Liver (tissue), 9 donors: ENCODE data around the gene TRAK2. TPM values are rescaled to one million over a fixed set of nuclear protein-coding genes. Genes with fewer than 3 reads are reported as not detected.

Source experiments
- DNase-seq: peaks from one replicate; pipeline ENCODE4 v3.0.0-alpha.2; 2017; ENCODE audit warnings: low spot score
- H3K27ac ChIP-seq, 2 donors: one replicate each; pipeline ENCODE4 v1.7.0; 2013; ENCODE audit warnings: inconsistent platforms in 2 of 2, low read length in 2 of 2, control low read depth in 1 of 2, low read depth in 1 of 2, mild to moderate bottlenecking in 1 of 2
- H3K27me3 ChIP-seq, 4 donors: one replicate each; pipeline versions ENCODE4 v1.6.1 to v1.7.0; 2013; ENCODE audit warnings: low read length in 3 of 4, inconsistent platforms in 1 of 4, mild to moderate bottlenecking in 1 of 4, moderate library complexity in 1 of 4; ENCODE audit not compliant: control insufficient read depth in 4 of 4, insufficient read depth in 4 of 4
- H3K36me3 ChIP-seq, 4 donors: one replicate each; pipeline versions ENCODE4 v1.6.1 to v1.7.0; 2013; ENCODE audit warnings: low read length in 3 of 4, mild to moderate bottlenecking in 3 of 4, low read depth in 1 of 4, moderate library complexity in 1 of 4; ENCODE audit not compliant: control insufficient read depth in 4 of 4, insufficient read depth in 3 of 4
- H3K4me1 ChIP-seq, 4 donors: one replicate each; pipeline versions ENCODE4 v1.6.1 to v1.7.0; 2013; ENCODE audit warnings: low read length in 3 of 4, mild to moderate bottlenecking in 3 of 4, moderate library complexity in 1 of 4; ENCODE audit not compliant: control insufficient read depth in 4 of 4, insufficient read depth in 4 of 4
- H3K4me3 ChIP-seq, 3 donors: one replicate each; pipeline versions ENCODE4 v1.6.1 to v1.7.0; 2013; ENCODE audit warnings: low read length in 3 of 3, control low read depth in 1 of 3, low read depth in 1 of 3, mild to moderate bottlenecking in 1 of 3
- H3K9ac ChIP-seq, 2 donors: one replicate each; pipeline ENCODE4 v1.7.0; 2013; ENCODE audit warnings: low read length in 2 of 2, mild to moderate bottlenecking in 2 of 2, moderate library complexity in 2 of 2, control low read depth in 1 of 2, low read depth in 1 of 2
- H3K9me3 ChIP-seq, 4 donors: one replicate each; pipeline versions ENCODE4 v1.6.1 to v1.7.0; 2013; ENCODE audit warnings: low read length in 3 of 4; ENCODE audit not compliant: control insufficient read depth in 4 of 4
- ATF3 ChIP-seq: IDR thresholded peaks from 2 replicates; pipeline ENCODE4 v1.6.1; 2016; ENCODE audit warnings: antibody characterized with exemption
- CTCF ChIP-seq: fragments of 150-350 bp; IDR thresholded peaks from 2 replicates; pipeline ENCODE4 v1.5.1; 2017; ENCODE audit warnings: improper control_type of control experiment, low read depth, low read length; ENCODE audit not compliant: missing input control
- EGR1 ChIP-seq, 2 donors: IDR thresholded peaks; 2 replicates each; pipeline ENCODE4 v1.6.1; 2016 to 2018; ENCODE audit warnings: antibody characterized with exemption in 2 of 2, low read depth in 2 of 2
- FOXA1 ChIP-seq: IDR thresholded peaks from 2 replicates; pipeline ENCODE4 v1.6.1; 2016; ENCODE audit warnings: antibody characterized with exemption
- FOXA2 ChIP-seq: IDR thresholded peaks from 2 replicates; pipeline ENCODE4 v1.6.1; 2016; ENCODE audit warnings: antibody characterized with exemption
- GABPA ChIP-seq, 2 donors: IDR thresholded peaks in 1 of 2; conservative IDR thresholded peaks in 1 of 2; 2 replicates each; pipeline ENCODE4 v1.6.1; 2016; ENCODE audit warnings: antibody characterized with exemption in 2 of 2, mild to moderate bottlenecking in 1 of 2, moderate library complexity in 1 of 2
- HNF4A ChIP-seq, 2 donors: conservative IDR thresholded peaks; 2 replicates each; pipeline ENCODE4 v1.6.1; 2016; ENCODE audit warnings: antibody characterized with exemption in 2 of 2, mild to moderate bottlenecking in 2 of 2
- HNF4G ChIP-seq: IDR thresholded peaks from 2 replicates; pipeline ENCODE4 v1.6.1; 2016; ENCODE audit warnings: antibody characterized with exemption
- JUND ChIP-seq, 2 donors: IDR thresholded peaks; 2 replicates each; pipeline ENCODE4 v1.6.1; 2016; ENCODE audit warnings: antibody characterized with exemption in 2 of 2
- MAX ChIP-seq: IDR thresholded peaks from 2 replicates; pipeline ENCODE4 v1.6.1; 2016; ENCODE audit warnings: antibody characterized with exemption
- NR2F2 ChIP-seq: IDR thresholded peaks from 2 replicates; pipeline ENCODE4 v1.6.1; 2016; ENCODE audit warnings: antibody characterized with exemption
- RAD21 ChIP-seq, 2 donors: IDR thresholded peaks; 2 replicates each; pipeline ENCODE4 v1.6.1; 2016; ENCODE audit warnings: antibody characterized with exemption in 2 of 2, mild to moderate bottlenecking in 2 of 2
- REST ChIP-seq: IDR thresholded peaks from 2 replicates; pipeline ENCODE4 v1.6.1; 2016; ENCODE audit warnings: antibody characterized with exemption, mild to moderate bottlenecking
- RXRA ChIP-seq, 2 donors: IDR thresholded peaks; 2 replicates each; pipeline ENCODE4 v1.6.1; 2017 to 2018; ENCODE audit warnings: antibody characterized with exemption in 2 of 2, mild to moderate bottlenecking in 1 of 2
- SP1 ChIP-seq: IDR thresholded peaks from 2 replicates; pipeline ENCODE4 v1.6.1; 2018; ENCODE audit warnings: antibody characterized with exemption, mild to moderate bottlenecking
- TAF1 ChIP-seq: conservative IDR thresholded peaks from 2 replicates; pipeline ENCODE4 v1.6.1; 2016; ENCODE audit warnings: antibody characterized with exemption, mild to moderate bottlenecking
- YY1 ChIP-seq: IDR thresholded peaks from 2 replicates; pipeline ENCODE4 v1.6.1; 2016; ENCODE audit warnings: antibody characterized with exemption, mild to moderate bottlenecking
- ZBTB33 ChIP-seq: IDR thresholded peaks from 2 replicates; pipeline ENCODE4 v1.6.1; 2016; ENCODE audit warnings: antibody characterized with exemption
- WGBS: extraction: QIAGEN DNeasy Blood & Tissue Kit; methylation state at CpG from one replicate; pipeline ENCODE4 v1.1.7; 2013; 5-methylcytosine and 5-hydroxymethylcytosine counted together
- polyA plus RNA-seq, 2 donors: library from polyadenylated mRNA; stranded (reverse) in 1 of 2; unstranded in 1 of 2; fragments of 200-250 nt in 1 of 2; fragments of >200 nt in 1 of 2; fragmentation: Nextera tagmentation in 1 of 2; extraction: Ambion mirVana in 1 of 2; gene quantifications; one replicate each; pipeline versions ENCODE4 v1.2.1 to v1.2.3, GENCODE V29; 2013 to 2015
- total RNA-seq, 2 donors: library from RNA; depleted of rRNA; stranded (reverse); fragments of >200 nt; gene quantifications; one replicate each; pipeline ENCODE4 v1.2.3, GENCODE V29; 2014
- donor health status: healthy.
- donor health status: healthy.
- donor health status: healthy.
- donor health status: healthy.
- donor health status: healthy.

TRAK2 gene
- total and polyA plus RNA-seq, 4 donors = 6.1 to 207 (median 12.4) TPM

- Histone ChIP-seq H3K9ac (peak overlapping the region; percentile 32 to 77), H3K4me1 (peaks cover 5 to 15% (median 8%) of the 10 kb centered on the region in 4 donors)
- no peak for DNase-seq
These were observed 45.1 kb downstream of the TRAK2 start for GRCh38 chr2:201406077-201406662.

More at GRCh38 chr2:201406077-201406662, 45.1 kb downstream of the TRAK2 start:
- Histone ChIP-seq H3K27ac (peak overlapping the region; percentile 68 to 81), H3K9me3 (no peaks in the 10 kb centered on the region), H3K4me3 (no peak overlapping the region), H3K36me3 (no peaks in the 10 kb centered on the region), H3K27me3 (no peaks in the 10 kb centered on the region)
- 10% methylated on average over 3 of the region's 3 CpGs for WGBS
- TF ChIP-seq FOXA2 = peak; percentile 21
- TF ChIP-seq NR2F2 = peak; percentile 28
- no peak for TF ChIP-seq HNF4G
- no peak for TF ChIP-seq ZBTB33
- no peak for TF ChIP-seq EGR1 (IDR thresholded peaks at IDR 0.05; ENCODE audit: low read depth in 2 of 2)
- peak; percentile 30 to 34 for TF ChIP-seq RXRA (IDR thresholded peaks at IDR 0.05)
- no peak for TF ChIP-seq FOXA1
- peak; percentile 44 for TF ChIP-seq SP1
- TF ChIP-seq CTCF = no peak
- peak; percentile 22 for TF ChIP-seq YY1
- no peak for TF ChIP-seq MAX
- peak; percentile 24 to 59 for TF ChIP-seq HNF4A (conservative IDR thresholded peaks at IDR 0.05)
- TF ChIP-seq JUND (IDR thresholded peaks at IDR 0.05) = peak; percentile 36 to 46
- peak; percentile 46 to 49 for TF ChIP-seq RAD21 (IDR thresholded peaks at IDR 0.05)
- TF ChIP-seq TAF1 = no peak
- peak; percentile 63 for TF ChIP-seq REST
- TF ChIP-seq GABPA (IDR thresholded peaks at IDR 0.05 in 1 of 2, conservative IDR thresholded peaks at IDR 0.05 in 1 of 2) = no peak
- TF ChIP-seq ATF3 = peak; percentile 69
